ENCODE data around the gene ARHGEF10L.

Gene ARHGEF10L

DNA sequence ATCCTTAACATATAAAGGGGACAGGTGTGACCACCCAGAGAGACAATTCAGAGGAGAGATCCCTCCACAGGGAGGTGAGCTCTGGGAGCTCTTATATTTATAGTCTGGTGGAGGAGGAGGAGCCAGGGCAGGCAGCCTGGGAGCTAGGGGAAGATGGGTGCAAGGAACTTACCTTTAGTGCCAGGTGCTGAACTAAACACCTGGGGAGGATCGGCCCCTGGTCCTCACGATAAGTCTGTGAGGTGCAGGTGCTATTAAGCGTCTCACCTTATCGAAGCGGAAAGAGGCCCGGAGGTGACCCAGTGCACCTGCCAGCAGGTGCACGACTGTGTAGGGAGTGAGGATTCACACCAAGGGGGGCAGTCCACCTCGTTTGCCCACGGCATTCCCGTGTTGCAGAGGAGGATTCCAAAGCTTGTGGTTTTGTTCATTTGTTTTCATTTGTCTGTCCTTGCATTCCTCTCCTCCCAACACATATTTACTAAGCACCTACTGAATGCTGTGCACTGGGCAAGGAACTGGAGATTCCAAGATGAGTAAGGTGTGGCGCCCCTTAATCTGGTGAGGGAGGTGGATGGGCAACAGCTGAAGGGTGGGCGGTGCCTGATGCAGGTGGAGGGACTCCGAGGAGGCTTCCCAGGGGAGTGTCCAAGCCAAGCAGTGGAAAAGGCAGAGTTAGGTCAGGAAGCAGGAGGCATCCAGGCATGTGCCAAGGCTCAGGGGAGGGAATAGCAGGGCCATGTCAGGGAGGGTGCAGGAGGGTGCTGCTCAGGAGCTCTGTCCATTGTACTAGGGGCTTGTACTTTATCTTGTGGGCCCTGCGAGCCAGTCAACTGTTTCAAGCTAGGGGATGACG lies 11.5 kb downstream of the ARHGEF10L start:
- no peak for DNase-seq (ENCODE audit: low spot score in 2 of 2)
- H3K9me3 Mint-ChIP-seq = no peaks in the 10 kb centered on the region
- no peaks in the 10 kb centered on the region for H3K4me1 Mint-ChIP-seq
- H3K27ac Mint-ChIP-seq = no peak overlapping the region
- H3K4me3 Mint-ChIP-seq = peak overlapping the region; percentile 39
- peaks cover 11% of the 10 kb centered on the region for H3K27me3 Mint-ChIP-seq
- ATAC-seq (ENCODE audit: low read depth) = no peak
- no peaks in the 10 kb centered on the region for H3K36me3 Mint-ChIP-seq

GRCh38 chr1:17551755-17552234 lies 12.3 kb downstream of the ARHGEF10L start:
- no peak for ATAC-seq (ENCODE audit: low read depth)

DNA sequence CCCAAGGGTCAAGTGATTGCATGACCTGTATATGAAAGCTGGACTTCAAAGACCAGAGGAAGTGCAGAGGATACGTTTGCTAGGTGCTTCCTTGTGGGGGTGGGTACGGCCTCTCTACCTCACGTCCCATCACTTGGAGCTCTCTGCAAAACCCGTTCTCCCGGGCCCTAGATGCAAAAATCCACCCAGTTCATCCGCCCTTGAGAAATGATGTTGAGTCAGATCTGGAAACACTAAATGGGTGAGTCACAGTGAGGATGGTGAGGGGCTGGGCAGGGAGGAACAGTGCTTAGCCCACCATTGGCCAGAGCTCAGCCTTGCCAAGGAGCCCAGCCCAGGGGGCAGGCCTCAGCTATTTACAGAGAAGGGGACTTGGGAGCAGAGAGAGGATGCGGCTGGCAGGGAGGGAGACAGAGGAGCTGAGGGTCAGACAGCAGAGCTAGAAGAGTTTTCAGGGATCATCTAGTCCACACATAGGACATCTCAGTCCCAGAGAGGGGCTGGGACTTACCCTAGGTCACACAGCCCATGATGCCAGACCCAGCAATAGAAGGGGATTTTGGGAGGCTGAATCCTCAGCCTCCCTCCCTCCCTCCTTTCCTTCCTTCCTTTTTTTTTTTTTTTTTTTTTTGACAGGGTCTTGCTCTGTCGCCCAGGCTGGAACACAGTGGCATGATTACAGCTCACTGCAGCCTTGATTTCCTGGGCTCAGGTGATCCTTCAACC lies 14.6 kb downstream of the ARHGEF10L start:
- no peaks in the 10 kb centered on the region for H3K36me3 Mint-ChIP-seq
- H3K4me1 Mint-ChIP-seq = peaks cover 4% of the 10 kb centered on the region
- no peaks in the 10 kb centered on the region for H3K9me3 Mint-ChIP-seq
- no peak for ATAC-seq (ENCODE audit: low read depth)
- peaks cover 15% of the 10 kb centered on the region for H3K27me3 Mint-ChIP-seq
- H3K27ac Mint-ChIP-seq = no peak overlapping the region
- DNase-seq (ENCODE audit: low spot score in 2 of 2) = no peak
- no peak overlapping the region for H3K4me3 Mint-ChIP-seq

More at GRCh38 chr1:17551755-17552234, 12.3 kb downstream of the ARHGEF10L start:
- Mint-ChIP-seq H3K27me3 (peaks cover 11% of the 10 kb centered on the region), H3K9me3 (no peaks in the 10 kb centered on the region), H3K4me3 (no peak overlapping the region), H3K4me1 (no peaks in the 10 kb centered on the region), H3K27ac (no peak overlapping the region), H3K36me3 (no peaks in the 10 kb centered on the region)
- DNase-seq (ENCODE audit: low spot score in 2 of 2) = no peak

GRCh38 chr1:17554954-17555353 lies 15.5 kb downstream of the ARHGEF10L start:
- H3K4me3 Mint-ChIP-seq = no peak overlapping the region
- no peaks in the 10 kb centered on the region for H3K9me3 Mint-ChIP-seq
- H3K27me3 Mint-ChIP-seq = peaks cover 12% of the 10 kb centered on the region
- DNase-seq (ENCODE audit: low spot score in 2 of 2) (no peak), ATAC-seq (ENCODE audit: low read depth) (no peak)
- H3K27ac Mint-ChIP-seq = no peak overlapping the region
- peaks cover 4% of the 10 kb centered on the region for H3K4me1 Mint-ChIP-seq
- H3K36me3 Mint-ChIP-seq = no peaks in the 10 kb centered on the region

DNA sequence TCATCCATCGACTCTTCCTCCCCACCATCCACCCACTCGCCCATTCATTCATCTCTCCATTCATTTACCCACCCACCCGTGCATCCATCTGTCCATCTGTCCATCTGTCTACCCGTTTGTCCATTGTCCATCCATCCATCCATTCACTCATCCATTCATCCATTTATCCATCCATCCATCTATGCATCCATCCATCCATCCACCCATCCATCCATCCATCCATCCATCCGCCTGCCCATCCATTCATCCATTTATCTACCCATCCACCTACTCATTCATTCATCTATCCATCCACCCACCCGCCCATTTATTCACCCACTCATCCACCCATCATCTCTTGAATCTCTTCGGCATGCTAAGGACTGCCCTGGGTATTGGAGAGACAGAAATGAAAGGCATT lies 18.5 kb downstream of the ARHGEF10L start:
- peaks cover 4% of the 10 kb centered on the region for H3K4me1 Mint-ChIP-seq
- H3K9me3 Mint-ChIP-seq = no peaks in the 10 kb centered on the region
- peaks cover 6% of the 10 kb centered on the region for H3K27me3 Mint-ChIP-seq
- no peak overlapping the region for H3K27ac Mint-ChIP-seq
- H3K36me3 Mint-ChIP-seq = no peaks in the 10 kb centered on the region
- DNase-seq (ENCODE audit: low spot score in 2 of 2) (no peak), ATAC-seq (ENCODE audit: low read depth) (no peak)
- no peak overlapping the region for H3K4me3 Mint-ChIP-seq

- Mint-ChIP-seq H3K27me3 (peaks cover 6% of the 10 kb centered on the region), H3K4me1 (peaks cover 4% of the 10 kb centered on the region), H3K9me3 (no peaks in the 10 kb centered on the region), H3K27ac (no peak overlapping the region), H3K4me3 (no peak overlapping the region), H3K36me3 (no peaks in the 10 kb centered on the region)
- ATAC-seq (ENCODE audit: low read depth) (no peak), DNase-seq (ENCODE audit: low spot score in 2 of 2) (no peak)
Observed at GRCh38 chr1:17558541-17558940, 19.0 kb downstream of the ARHGEF10L start.

DNA sequence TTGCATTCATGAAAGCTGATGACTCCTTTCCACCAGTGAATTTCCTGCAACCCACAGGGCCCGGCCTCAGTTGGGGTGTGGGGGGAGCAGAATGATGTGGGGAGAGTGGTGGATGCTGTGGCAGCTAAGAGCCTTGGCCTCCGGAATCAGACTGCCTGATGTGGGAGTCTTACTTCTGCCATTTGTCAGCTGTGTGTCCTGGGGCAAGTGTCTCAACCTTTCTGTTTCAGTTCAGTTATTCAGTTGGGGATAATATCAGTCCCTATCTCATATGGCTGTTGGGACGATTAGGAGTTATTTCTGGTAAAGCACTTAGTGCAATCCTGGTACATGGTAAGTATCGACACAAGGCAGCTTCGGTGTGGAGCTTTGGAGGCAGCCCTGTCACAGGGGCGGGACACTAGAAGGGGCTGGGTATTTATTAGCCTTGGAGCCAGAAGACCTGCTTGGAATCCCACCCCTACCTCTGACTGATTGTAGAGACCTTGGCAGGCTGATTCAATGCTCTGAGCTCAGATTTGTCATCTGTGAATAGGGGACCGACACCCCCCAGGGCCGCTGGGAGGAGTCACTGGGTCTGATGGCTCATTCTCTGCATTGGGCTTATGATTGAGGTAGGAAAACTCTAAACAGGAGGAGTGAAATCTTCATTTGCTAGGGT lies 19.6 kb downstream of the ARHGEF10L start:
- Mint-ChIP-seq H3K4me3 (no peak overlapping the region), H3K27me3 (peaks cover 6% of the 10 kb centered on the region), H3K4me1 (peaks cover 4% of the 10 kb centered on the region), H3K27ac (no peak overlapping the region), H3K36me3 (no peaks in the 10 kb centered on the region), H3K9me3 (no peaks in the 10 kb centered on the region)
- DNase-seq (ENCODE audit: low spot score in 2 of 2) (no peak), ATAC-seq (ENCODE audit: low read depth) (no peak)

DNA sequence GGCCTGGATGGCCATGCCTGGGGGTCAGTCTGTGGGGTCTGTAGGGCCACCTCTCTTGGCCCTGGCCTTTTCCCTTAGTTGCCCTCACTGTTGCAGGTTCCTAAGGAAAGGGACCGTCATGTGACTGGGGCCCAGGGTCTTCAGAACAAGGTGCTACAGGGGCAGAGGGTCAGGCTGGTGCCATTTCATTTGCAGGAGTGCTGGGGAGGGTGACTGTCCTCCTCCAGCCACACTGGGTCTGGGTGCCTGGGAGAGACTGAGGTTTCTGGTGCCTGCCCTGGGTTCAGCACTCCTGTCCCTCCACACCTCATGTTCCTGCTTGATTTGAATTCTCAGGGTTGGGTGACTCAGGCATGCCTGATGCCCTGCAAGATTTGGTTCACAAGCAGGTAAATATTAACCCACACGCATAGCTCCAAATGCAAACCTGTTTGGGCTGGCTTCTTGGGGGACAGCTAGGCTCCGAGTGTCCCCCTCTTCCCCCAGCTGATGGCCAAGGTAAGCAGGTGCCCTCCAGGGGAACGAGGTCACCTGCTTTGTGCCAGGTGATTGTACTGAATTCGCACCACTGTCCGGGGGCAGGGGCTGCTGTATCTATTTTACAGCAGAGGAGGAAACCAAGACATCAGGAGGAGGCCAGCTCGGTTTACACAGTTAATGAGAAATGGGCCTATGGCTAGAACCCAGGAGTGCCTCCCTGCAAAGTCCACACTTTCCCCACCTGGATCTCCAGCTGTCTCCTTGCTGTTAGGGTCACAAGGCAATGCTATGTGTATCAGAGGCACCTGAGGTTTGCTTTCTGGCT lies 20.3 kb downstream of the ARHGEF10L start:
- Mint-ChIP-seq H3K4me3 (no peak overlapping the region), H3K27ac (no peak overlapping the region)

DNA sequence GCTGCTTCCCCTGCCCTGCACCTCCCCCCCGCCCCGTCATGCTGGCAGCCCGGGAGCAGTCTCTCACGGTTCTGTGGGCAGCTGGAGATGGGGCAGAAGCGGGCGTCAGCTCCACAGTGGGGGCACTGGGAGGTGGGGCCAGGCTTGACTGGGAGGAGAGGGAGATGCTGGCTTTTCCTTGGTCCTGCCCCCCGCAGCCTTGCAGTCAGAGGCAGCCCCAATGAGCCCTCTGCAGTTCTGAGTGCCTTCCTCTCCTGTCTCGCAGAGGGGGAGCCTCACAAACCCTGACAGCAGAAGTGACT lies 21.7 kb downstream of the ARHGEF10L start:
- ATAC-seq (ENCODE audit: low read depth) = no peak
- Mint-ChIP-seq H3K27me3 (peaks cover 6% of the 10 kb centered on the region), H3K4me1 (peaks cover 6% of the 10 kb centered on the region), H3K27ac (no peak overlapping the region), H3K36me3 (no peaks in the 10 kb centered on the region), H3K9me3 (no peaks in the 10 kb centered on the region), H3K4me3 (no peak overlapping the region)
- no peak for DNase-seq (ENCODE audit: low spot score in 2 of 2)

More for the DNA sequence above, 20.3 kb downstream of the ARHGEF10L start:
- Mint-ChIP-seq H3K9me3 (no peaks in the 10 kb centered on the region), H3K27me3 (peaks cover 6% of the 10 kb centered on the region), H3K4me1 (peaks cover 4% of the 10 kb centered on the region), H3K36me3 (no peaks in the 10 kb centered on the region)
- DNase-seq (ENCODE audit: low spot score in 2 of 2) = no peak
- no peak for ATAC-seq (ENCODE audit: low read depth)

DNA sequence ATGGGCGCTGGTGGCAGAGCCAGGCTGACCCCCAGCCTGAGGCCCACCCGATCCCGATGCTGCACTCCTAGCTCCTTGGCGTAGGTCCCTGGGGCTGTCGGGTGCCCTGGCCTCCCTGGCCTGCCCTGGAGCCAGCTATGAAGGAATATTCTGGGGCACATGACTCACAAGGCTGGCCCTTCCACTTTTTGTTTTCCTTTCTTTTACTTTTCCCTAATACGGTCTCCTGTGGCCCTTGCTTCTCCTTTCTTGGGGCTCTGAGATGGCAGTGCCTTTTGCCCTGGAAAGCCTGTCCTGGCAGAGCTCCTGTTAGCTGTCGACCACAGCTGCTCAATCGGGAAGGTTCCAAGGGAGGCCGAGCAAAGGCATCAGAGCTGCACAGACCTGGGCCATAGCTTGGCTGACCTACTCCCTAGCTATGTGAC lies 22.1 kb downstream of the ARHGEF10L start:
- H3K9me3 Mint-ChIP-seq = no peaks in the 10 kb centered on the region
- no peak overlapping the region for H3K27ac Mint-ChIP-seq
- peaks cover 6% of the 10 kb centered on the region for H3K4me1 Mint-ChIP-seq
- H3K36me3 Mint-ChIP-seq = no peaks in the 10 kb centered on the region
- no peak overlapping the region for H3K4me3 Mint-ChIP-seq
- no peak for ATAC-seq (ENCODE audit: low read depth)
- H3K27me3 Mint-ChIP-seq = peaks cover 6% of the 10 kb centered on the region
- no peak for DNase-seq (ENCODE audit: low spot score in 2 of 2)

DNA sequence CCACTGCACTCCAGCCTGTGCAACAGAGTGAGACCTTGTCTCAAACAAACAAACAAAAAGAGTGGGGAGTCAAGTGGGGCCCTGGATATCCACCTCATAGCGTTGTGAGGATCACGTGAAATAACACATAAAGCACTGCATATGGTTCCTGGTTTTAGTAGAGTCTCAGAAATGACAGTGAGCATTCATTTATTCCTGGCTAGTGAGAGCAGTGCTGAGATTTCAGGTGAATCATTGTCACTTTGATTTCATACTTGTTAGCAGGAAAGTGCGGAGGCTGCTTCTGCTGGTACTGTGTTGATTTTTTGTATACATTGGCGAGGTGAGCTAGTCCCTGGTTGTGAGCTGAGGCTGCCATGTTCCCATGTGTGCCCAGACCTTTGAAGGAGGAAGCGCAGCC lies 22.9 kb downstream of the ARHGEF10L start:
- no peak overlapping the region for H3K4me3 Mint-ChIP-seq
- DNase-seq (ENCODE audit: low spot score in 2 of 2) = no peak
- H3K27me3 Mint-ChIP-seq = peaks cover 6% of the 10 kb centered on the region
- H3K27ac Mint-ChIP-seq = no peak overlapping the region
- H3K4me1 Mint-ChIP-seq = peaks cover 6% of the 10 kb centered on the region
- no peaks in the 10 kb centered on the region for H3K9me3 Mint-ChIP-seq
- H3K36me3 Mint-ChIP-seq = no peaks in the 10 kb centered on the region
- ATAC-seq (ENCODE audit: low read depth) = no peak

- peaks cover 4% of the 10 kb centered on the region for H3K27me3 Mint-ChIP-seq
- H3K27ac Mint-ChIP-seq = no peak overlapping the region
- H3K9me3 Mint-ChIP-seq = no peaks in the 10 kb centered on the region
- H3K36me3 Mint-ChIP-seq = no peaks in the 10 kb centered on the region
- no peak overlapping the region for H3K4me3 Mint-ChIP-seq
- DNase-seq (ENCODE audit: low spot score in 2 of 2) = no peak
- no peak for ATAC-seq (ENCODE audit: low read depth)
- H3K4me1 Mint-ChIP-seq = peaks cover 2% of the 10 kb centered on the region
Observed at GRCh38 chr1:17563494-17564281, 24.2 kb downstream of the ARHGEF10L start.

Data from memory B cell (primary cell).